ENCODE results near the gene RBM26. TPM values are rescaled to one million over a fixed set of nuclear protein-coding genes. Genes with fewer than 3 reads are reported as not detected.

The RBM26 gene
- total and polyA plus RNA-seq, 3 experiments from 2014 or later, result 15.8 to 61.7 (median 59.4) TPM

DNA sequence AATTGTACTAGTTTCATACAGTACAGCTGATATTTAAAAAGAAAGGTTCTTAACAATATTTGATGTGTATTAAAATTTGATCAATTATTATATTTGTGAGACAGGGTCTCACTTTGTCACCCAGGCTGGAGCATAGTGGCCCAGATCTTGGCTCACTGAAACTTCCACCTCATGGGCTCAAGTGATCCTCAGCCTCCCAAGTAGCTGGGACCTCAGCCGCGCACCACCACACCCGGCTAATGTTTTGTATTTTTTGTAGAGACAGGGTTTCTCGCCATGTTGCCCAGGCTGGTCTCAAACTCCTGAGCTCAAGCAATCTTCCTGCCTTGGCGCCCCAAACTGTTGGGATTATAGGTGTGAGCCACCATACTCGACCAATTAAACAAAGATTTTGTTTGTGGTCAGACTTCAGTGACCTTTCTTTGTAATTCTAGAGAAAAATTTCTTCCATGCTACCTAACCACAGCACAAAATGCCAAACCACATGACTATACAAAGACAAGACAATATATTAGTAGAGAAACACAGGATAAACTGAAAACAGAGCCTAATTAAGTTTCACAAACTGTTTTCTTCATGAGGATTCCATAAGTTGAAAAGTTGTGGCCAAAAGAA is 59.6 kb downstream of the RBM26 start:
- no peaks in the 10 kb centered on the region for H3K4me1 ChIP-seq (ENCODE audit: insufficient read depth, low read length)
- H3K27me3 ChIP-seq (ENCODE audit: insufficient read depth, low read length, poor library complexity, severe bottlenecking), result no peaks in the 10 kb centered on the region
- no peak overlapping the region for H3K4me3 ChIP-seq (ENCODE audit: low read length)
- DNase-seq, result no peak
- Mint-ChIP-seq H3K27me3 (no peaks in the 10 kb centered on the region), H3K9me3 (no peaks in the 10 kb centered on the region), H3K4me3 (no peak overlapping the region), H3K27ac (peak overlapping the region in 5 of 8 donors; percentile 0 to 35 (median 21)), H3K4me1 (peaks cover 12 to 27% (median 22%) of the 10 kb centered on the region in 3 donors), H3K36me3 (peaks cover 0 to 76% (median 18%) of the 10 kb centered on the region in 3 donors)
- ChIA-PET CTCF (no interaction called here), POLR2A (no interaction called here)
- H3K27ac ChIP-seq (ENCODE audit: low read depth, low read length), result no peak overlapping the region
- peaks cover 16% of the 10 kb centered on the region for H3K36me3 ChIP-seq (ENCODE audit: insufficient read depth, low read length)
- H3K9me3 ChIP-seq (ENCODE audit: low read length), result no peaks in the 10 kb centered on the region

DNA sequence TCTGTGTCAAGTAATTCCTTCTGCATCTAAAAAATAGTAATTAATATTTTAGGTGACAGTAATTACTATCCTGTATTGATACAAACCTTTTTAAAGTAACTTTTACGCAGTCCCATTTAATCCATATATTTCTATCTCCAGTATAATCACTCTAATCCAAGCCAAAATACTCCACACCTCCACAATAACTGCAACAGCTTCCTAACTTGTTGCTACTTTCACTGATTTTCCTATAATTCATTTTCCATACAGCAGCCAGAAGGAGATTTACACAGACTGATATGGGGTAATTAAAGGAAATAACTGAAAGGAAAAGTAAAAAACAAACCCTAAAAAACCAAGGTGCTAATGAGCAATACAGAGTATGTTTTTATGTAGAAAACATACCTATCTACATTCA is 64.9 kb downstream of the RBM26 start:
- Histone ChIP-seq H3K9me3 (ENCODE audit: low read length) (no peaks in the 10 kb centered on the region), H3K36me3 (ENCODE audit: insufficient read depth, low read length) (peaks cover 43% of the 10 kb centered on the region), H3K27ac (ENCODE audit: low read depth, low read length) (no peak overlapping the region), H3K27me3 (ENCODE audit: insufficient read depth, low read length, poor library complexity, severe bottlenecking) (no peaks in the 10 kb centered on the region), H3K4me3 (ENCODE audit: low read length) (no peak overlapping the region), H3K4me1 (ENCODE audit: insufficient read depth, low read length) (no peaks in the 10 kb centered on the region)
- Mint-ChIP-seq H3K27me3 (no peaks in the 10 kb centered on the region), H3K9me3 (no peaks in the 10 kb centered on the region), H3K36me3 (peaks cover 3 to 85% (median 18%) of the 10 kb centered on the region in 3 donors), H3K4me3 (no peak overlapping the region), H3K27ac (peak overlapping the region in 2 of 8 donors; percentile 54 to 78), H3K4me1 (peaks cover 0 to 8% (median 0%) of the 10 kb centered on the region in 3 donors)
- no peak for DNase-seq
- POLR2A ChIA-PET, result no interaction called here
- CTCF ChIA-PET, result no interaction called here

DNA sequence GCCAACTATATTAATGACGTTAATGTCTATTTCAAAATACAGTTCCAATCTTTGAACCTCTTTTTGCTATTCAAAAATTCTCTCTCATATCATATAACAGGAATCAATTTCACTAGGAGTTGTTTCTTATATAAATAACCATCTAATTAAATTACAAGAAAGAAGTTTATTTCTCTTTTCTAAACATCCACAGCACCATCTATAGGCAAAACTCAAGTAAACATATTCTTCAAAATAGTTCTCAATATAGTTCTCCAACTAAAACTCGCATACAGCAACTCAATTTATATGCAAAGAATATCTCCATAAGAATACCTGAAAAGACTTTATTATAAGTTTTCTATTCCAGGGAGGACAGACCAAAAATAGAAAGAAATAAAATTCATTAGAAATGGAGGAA is 65.6 kb downstream of the RBM26 start:
- Histone ChIP-seq H3K27ac (ENCODE audit: low read depth, low read length) (no peak overlapping the region), H3K9me3 (ENCODE audit: low read length) (no peaks in the 10 kb centered on the region), H3K36me3 (ENCODE audit: insufficient read depth, low read length) (peaks cover 43% of the 10 kb centered on the region), H3K27me3 (ENCODE audit: insufficient read depth, low read length, poor library complexity, severe bottlenecking) (no peaks in the 10 kb centered on the region), H3K4me3 (ENCODE audit: low read length) (no peak overlapping the region), H3K4me1 (ENCODE audit: insufficient read depth, low read length) (no peaks in the 10 kb centered on the region)
- POLR2A ChIA-PET, result no interaction called here
- DNase-seq, result no peak
- H3K4me3 Mint-ChIP-seq, result no peak overlapping the region
- H3K27ac Mint-ChIP-seq, result peak overlapping the region in 2 of 8 donors; percentile 21 to 29
- CTCF ChIA-PET, result no interaction called here
- H3K27me3 Mint-ChIP-seq, result no peaks in the 10 kb centered on the region
- no peaks in the 10 kb centered on the region for H3K9me3 Mint-ChIP-seq
- peaks cover 8 to 90% (median 22%) of the 10 kb centered on the region in 3 donors for H3K36me3 Mint-ChIP-seq
- H3K4me1 Mint-ChIP-seq, result peaks cover 0 to 8% (median 0%) of the 10 kb centered on the region in 3 donors

DNA sequence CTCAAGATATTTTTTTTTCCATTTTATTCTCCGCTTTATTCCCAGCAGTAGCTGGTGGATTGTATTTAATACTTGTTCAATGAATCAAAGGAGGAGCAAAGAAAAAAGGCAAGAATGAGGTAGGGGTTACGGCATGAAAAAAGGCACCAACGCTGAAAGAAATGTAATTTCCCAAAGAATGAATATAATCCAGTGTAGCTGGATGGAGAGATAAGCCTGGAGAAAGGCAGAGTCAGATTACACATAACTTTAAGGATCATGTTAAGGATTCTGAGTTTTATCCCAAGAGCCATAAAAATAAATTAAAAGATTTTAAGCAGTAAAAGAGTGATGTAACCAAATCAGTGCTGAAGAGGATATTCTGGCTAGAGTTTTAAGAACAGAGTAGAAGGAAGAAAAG is 67.7 kb downstream of the RBM26 start:
- Mint-ChIP-seq H3K9me3 (no peaks in the 10 kb centered on the region), H3K4me1 (peaks cover 6 to 8% (median 8%) of the 10 kb centered on the region in 3 donors), H3K27me3 (no peaks in the 10 kb centered on the region), H3K4me3 (no peak overlapping the region), H3K27ac (peak overlapping the region in 1 of 8 donors; percentile 7), H3K36me3 (peaks cover 8 to 87% (median 23%) of the 10 kb centered on the region in 3 donors)
- H3K27ac ChIP-seq (ENCODE audit: low read depth, low read length), result no peak overlapping the region
- no peaks in the 10 kb centered on the region for H3K9me3 ChIP-seq (ENCODE audit: low read length)
- ChIA-PET POLR2A (no interaction called here), CTCF (no interaction called here)
- no peak overlapping the region for H3K4me3 ChIP-seq (ENCODE audit: low read length)
- H3K27me3 ChIP-seq (ENCODE audit: insufficient read depth, low read length, poor library complexity, severe bottlenecking), result no peaks in the 10 kb centered on the region
- H3K4me1 ChIP-seq (ENCODE audit: insufficient read depth, low read length), result no peaks in the 10 kb centered on the region
- peaks cover 39% of the 10 kb centered on the region for H3K36me3 ChIP-seq (ENCODE audit: insufficient read depth, low read length)
- no peak for DNase-seq

- Mint-ChIP-seq H3K4me1 (peaks cover 8 to 10% (median 9%) of the 10 kb centered on the region in 3 donors), H3K36me3 (peaks cover 8 to 88% (median 17%) of the 10 kb centered on the region in 3 donors), H3K4me3 (no peak overlapping the region), H3K27me3 (no peaks in the 10 kb centered on the region), H3K9me3 (no peaks in the 10 kb centered on the region), H3K27ac (peak overlapping the region in 2 of 8 donors; percentile 6 to 67)
- Histone ChIP-seq H3K27me3 (ENCODE audit: insufficient read depth, low read length, poor library complexity, severe bottlenecking) (no peaks in the 10 kb centered on the region), H3K27ac (ENCODE audit: low read depth, low read length) (no peak overlapping the region), H3K4me3 (ENCODE audit: low read length) (no peak overlapping the region), H3K9me3 (ENCODE audit: low read length) (no peaks in the 10 kb centered on the region), H3K36me3 (ENCODE audit: insufficient read depth, low read length) (peaks cover 32% of the 10 kb centered on the region), H3K4me1 (ENCODE audit: insufficient read depth, low read length) (no peaks in the 10 kb centered on the region)
- POLR2A ChIA-PET, result no interaction called here
- DNase-seq, result no peak
- CTCF ChIA-PET, result no interaction called here
Observed at GRCh38 chr13:79336966-79337365, 69.1 kb downstream of the RBM26 start.

DNA sequence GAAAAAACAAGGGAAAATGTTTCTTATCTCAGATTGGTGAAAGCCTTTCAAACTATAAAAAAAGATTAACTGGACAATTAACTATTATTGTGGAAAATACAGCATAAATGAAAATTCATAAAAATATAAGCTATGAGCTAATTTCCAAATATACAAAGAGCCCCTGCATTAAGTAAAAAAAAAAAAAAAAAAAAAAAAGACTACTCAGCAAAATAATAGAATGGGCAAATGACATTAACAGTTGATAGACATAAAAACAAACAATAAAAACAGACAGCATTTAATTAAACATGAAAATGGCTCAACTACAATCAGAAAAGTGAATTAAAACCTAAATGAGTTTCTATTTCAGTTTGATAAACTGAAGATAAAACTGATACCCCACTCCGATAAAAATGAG is 77.5 kb downstream of the RBM26 start:
- CTCF ChIA-PET, result no interaction called here
- no peak overlapping the region for H3K27ac ChIP-seq (ENCODE audit: low read depth, low read length)
- POLR2A ChIA-PET, result interaction anchor here (0.6 kb wide), 2 partner anchors 65 to 213 kb away, joined by 3 to 17 read pairs; no protein-coding TSS in a partner anchor
- no peak overlapping the region for H3K4me3 Mint-ChIP-seq
- no peaks in the 10 kb centered on the region for H3K4me1 ChIP-seq (ENCODE audit: insufficient read depth, low read length)
- H3K36me3 ChIP-seq (ENCODE audit: insufficient read depth, low read length), result peaks cover 3% of the 10 kb centered on the region
- no peaks in the 10 kb centered on the region for H3K9me3 Mint-ChIP-seq
- H3K27ac Mint-ChIP-seq, result no peak overlapping the region
- no peaks in the 10 kb centered on the region for H3K27me3 Mint-ChIP-seq
- no peak overlapping the region for H3K4me3 ChIP-seq (ENCODE audit: low read length)
- DNase-seq, result no peak
- peaks cover 2 to 11% (median 10%) of the 10 kb centered on the region in 3 donors for H3K4me1 Mint-ChIP-seq
- no peaks in the 10 kb centered on the region for H3K27me3 ChIP-seq (ENCODE audit: insufficient read depth, low read length, poor library complexity, severe bottlenecking)
- no peaks in the 10 kb centered on the region for H3K9me3 ChIP-seq (ENCODE audit: low read length)
- H3K36me3 Mint-ChIP-seq, result peaks cover 0 to 63% (median 2%) of the 10 kb centered on the region in 3 donors

DNA sequence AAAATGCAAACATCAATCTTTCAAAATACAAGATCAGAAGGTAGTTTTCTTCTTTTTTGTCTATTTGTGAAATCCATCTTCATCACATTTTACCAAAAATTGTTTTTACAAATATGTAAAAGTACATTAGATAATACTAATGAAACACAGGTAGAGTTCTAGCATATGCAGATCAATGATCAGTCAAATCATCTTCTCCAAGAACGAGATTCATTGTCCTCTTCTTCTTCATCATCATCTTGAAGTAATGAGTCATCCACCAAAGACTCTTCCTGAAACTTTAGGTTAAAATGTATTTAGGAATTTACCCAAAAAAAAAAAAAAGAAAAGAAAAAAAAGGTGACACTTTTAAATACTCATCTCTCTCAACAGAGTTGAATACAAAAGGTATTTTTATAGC is 85.6 kb downstream of the RBM26 start:
- H3K36me3 ChIP-seq (ENCODE audit: insufficient read depth, low read length), result no peaks in the 10 kb centered on the region

GRCh38 chr13:79318664-79319063 is 87.4 kb downstream of the RBM26 start:
- no peaks in the 10 kb centered on the region for H3K9me3 ChIP-seq (ENCODE audit: low read length)
- no peaks in the 10 kb centered on the region for H3K27me3 Mint-ChIP-seq
- ChIA-PET CTCF (no interaction called here), POLR2A (no interaction called here)
- H3K4me1 Mint-ChIP-seq, result peaks cover 0 to 3% (median 0%) of the 10 kb centered on the region in 3 donors
- no peak for DNase-seq
- H3K4me3 ChIP-seq (ENCODE audit: low read length), result no peak overlapping the region
- no peaks in the 10 kb centered on the region for H3K27me3 ChIP-seq (ENCODE audit: insufficient read depth, low read length, poor library complexity, severe bottlenecking)
- no peak overlapping the region for H3K27ac ChIP-seq (ENCODE audit: low read depth, low read length)
- H3K9me3 Mint-ChIP-seq, result no peaks in the 10 kb centered on the region
- no peaks in the 10 kb centered on the region for H3K4me1 ChIP-seq (ENCODE audit: insufficient read depth, low read length)
- H3K36me3 Mint-ChIP-seq, result peaks cover 0 to 61% (median 9%) of the 10 kb centered on the region in 3 donors
- no peaks in the 10 kb centered on the region for H3K36me3 ChIP-seq (ENCODE audit: insufficient read depth, low read length)
- no peak overlapping the region for H3K27ac Mint-ChIP-seq
- H3K4me3 Mint-ChIP-seq, result no peak overlapping the region

More for the DNA sequence above, 85.6 kb downstream of the RBM26 start:
- H3K27ac ChIP-seq (ENCODE audit: low read depth, low read length), result no peak overlapping the region
- no peaks in the 10 kb centered on the region for H3K4me1 ChIP-seq (ENCODE audit: insufficient read depth, low read length)
- H3K9me3 ChIP-seq (ENCODE audit: low read length), result no peaks in the 10 kb centered on the region
- Mint-ChIP-seq H3K4me3 (no peak overlapping the region), H3K27me3 (no peaks in the 10 kb centered on the region), H3K27ac (no peak overlapping the region), H3K36me3 (peaks cover 0 to 61% (median 5%) of the 10 kb centered on the region in 3 donors), H3K4me1 (peaks cover 0 to 3% (median 0%) of the 10 kb centered on the region in 3 donors), H3K9me3 (no peaks in the 10 kb centered on the region)
- DNase-seq, result no peak
- no peaks in the 10 kb centered on the region for H3K27me3 ChIP-seq (ENCODE audit: insufficient read depth, low read length, poor library complexity, severe bottlenecking)
- H3K4me3 ChIP-seq (ENCODE audit: low read length), result no peak overlapping the region
- ChIA-PET POLR2A (no interaction called here), CTCF (no interaction called here)

All from CD8-positive, alpha-beta memory T cell (primary cell).